Breast epithelium (tissue), 4 donors: ENCODE data around the gene PFKFB2. TPM values are rescaled to one million over a fixed set of nuclear protein-coding genes. Genes with fewer than 3 reads are reported as not detected.

Experiments
- DNase-seq, 2 donors: peaks; one replicate each; pipeline ENCODE4 v3.0.0-alpha.2; 2019; ENCODE audit warnings: low spot score in 2 of 2
- H3K27ac ChIP-seq, 2 donors: fragments of 200-600 bp; sonication (generic) in 1 of 2; one replicate each; pipeline ENCODE4 v1.5.1; 2016 to 2019; ENCODE audit warnings: mild to moderate bottlenecking in 1 of 2
- H3K27me3 ChIP-seq, 2 donors: fragments of 200-600 bp; sonication (generic) in 1 of 2; one replicate each; pipeline versions ENCODE4 v1.5.1 to v1.6.0; 2017 to 2019; ENCODE audit warnings: control low read depth in 1 of 2, mild to moderate bottlenecking in 1 of 2
- H3K36me3 ChIP-seq: fragments of 200-600 bp; one replicate; pipeline ENCODE4 v1.5.1; 2019
- H3K4me1 ChIP-seq, 2 donors: fragments of 200-600 bp; sonication (generic); one replicate each; pipeline ENCODE4 v1.5.1; 2016 to 2019; ENCODE audit warnings: control low read depth in 1 of 2
- H3K4me3 ChIP-seq, 3 donors: fragments of 200-600 bp; sonication (generic); 1 replicate in 2 of 3; 2 replicates in 1 of 3; pipeline ENCODE4 v1.5.1; 2016 to 2019; ENCODE audit warnings: mild to moderate bottlenecking in 3 of 3, moderate library complexity in 2 of 3
- H3K9me3 ChIP-seq, 2 donors: fragments of 200-600 bp; sonication (generic) in 1 of 2; one replicate each; pipeline ENCODE4 v1.5.1; 2016 to 2019; ENCODE audit warnings: control low read depth in 1 of 2
- CTCF ChIP-seq, 3 donors: fragments of 450-650 bp; IDR thresholded peaks; one replicate each; pipeline ENCODE4 v1.5.1; 2016 to 2017; ENCODE audit warnings: antibody characterized with exemption in 3 of 3, mild to moderate bottlenecking in 3 of 3, moderate library complexity in 3 of 3
- POLR2A ChIP-seq: fragments of 450-650 bp; IDR thresholded peaks from one replicate; pipeline ENCODE4 v1.6.1; 2016; ENCODE audit warnings: antibody characterized with exemption, mild to moderate bottlenecking, moderate library complexity
- POLR2AphosphoS5 ChIP-seq, 3 donors: sonication (generic); formaldehyde crosslinking; IDR thresholded peaks; one replicate each; pipeline ENCODE4 v1.6.1; 2017; ENCODE audit warnings: antibody characterized with exemption in 3 of 3
- intact Hi-C: fragments of 100-400 bp; cut with DNase I; formaldehyde crosslinking; loops from one replicate; pipeline ENCODE4 v1.15.1; 2023; ENCODE audit warnings: low total_unique reads
- total RNA-seq, 3 donors: library from RNA; depleted of rRNA; stranded (reverse); fragments of >200 nt; gene quantifications; one replicate each; pipeline ENCODE4 v1.1.0, GENCODE V29; 2016

The PFKFB2 gene
- total RNA-seq, 3 donors from 2014 or later = 7.5 to 13.2 (median 8.2) TPM

- intact Hi-C loops = no loop called here
- H3K27me3 ChIP-seq = no peaks in the 10 kb centered on the region
- no peak overlapping the region for H3K27ac ChIP-seq
- no peak overlapping the region for H3K4me3 ChIP-seq
- TF ChIP-seq CTCF (IDR thresholded peaks at IDR 0.05) (no peak), POLR2AphosphoS5 (IDR thresholded peaks at IDR 0.05) (no peak), POLR2A (no peak)
- peaks cover 0 to 5% of the 10 kb centered on the region in 2 donors for H3K4me1 ChIP-seq
- peaks cover 0 to 9% of the 10 kb centered on the region in 2 donors for H3K9me3 ChIP-seq
- DNase-seq = no peak
- no peaks in the 10 kb centered on the region for H3K36me3 ChIP-seq
Observed at GRCh38 chr1:207013321-207014085, 39.6 kb upstream of the PFKFB2 start.

- Histone ChIP-seq H3K9me3 (no peaks in the 10 kb centered on the region), H3K27ac (no peak overlapping the region), H3K4me3 (no peak overlapping the region), H3K27me3 (no peaks in the 10 kb centered on the region), H3K36me3 (no peaks in the 10 kb centered on the region), H3K4me1 (peaks cover 0 to 5% of the 10 kb centered on the region in 2 donors)
- TF ChIP-seq CTCF (IDR thresholded peaks at IDR 0.05) (no peak), POLR2AphosphoS5 (IDR thresholded peaks at IDR 0.05) (no peak), POLR2A (no peak)
- intact Hi-C loops = no loop called here
- DNase-seq = no peak
Observed at GRCh38 chr1:207014728-207015127, 38.3 kb upstream of the PFKFB2 start.

GRCh38 chr1:207015791-207016190, 37.3 kb upstream of the PFKFB2 start:
- H3K9me3 ChIP-seq = no peaks in the 10 kb centered on the region
- H3K4me3 ChIP-seq = no peak overlapping the region
- H3K27ac ChIP-seq = no peak overlapping the region
- H3K36me3 ChIP-seq = no peaks in the 10 kb centered on the region
- H3K4me1 ChIP-seq = peaks cover 0 to 5% of the 10 kb centered on the region in 2 donors
- TF ChIP-seq POLR2A = no peak
- TF ChIP-seq POLR2AphosphoS5 (IDR thresholded peaks at IDR 0.05) = no peak
- TF ChIP-seq CTCF (IDR thresholded peaks at IDR 0.05) = no peak
- intact Hi-C loops = no loop called here
- no peaks in the 10 kb centered on the region for H3K27me3 ChIP-seq
- DNase-seq = no peak

- Histone ChIP-seq H3K9me3 (no peaks in the 10 kb centered on the region), H3K4me1 (peaks cover 0 to 5% of the 10 kb centered on the region in 2 donors), H3K4me3 (no peak overlapping the region), H3K27me3 (no peaks in the 10 kb centered on the region), H3K27ac (peak overlapping the region; percentile 39 to 93), H3K36me3 (no peaks in the 10 kb centered on the region)
- TF ChIP-seq POLR2AphosphoS5 (IDR thresholded peaks at IDR 0.05) (peak in 1 of 3 donors; percentile 57), POLR2A (no peak), CTCF (IDR thresholded peaks at IDR 0.05) (no peak)
- DNase-seq = peak in 1 of 2 donors; percentile 77
- intact Hi-C loops = no loop called here
Observed at GRCh38 chr1:207017615-207018559, 35.2 kb upstream of the PFKFB2 start.
